HG02759 (cell line): ENCODE measurements around the gene TMEM131.
A peak's percentile ranks its signal among the peaks of the same experiment; 100 is the strongest.

Experiments used
- ATAC-seq: cut with Tn5 transposase; IDR thresholded peaks from one replicate; pipeline ENCODE4 v1.9.1; 2021; ENCODE audit warnings: mild to moderate bottlenecking, moderate library complexity; ENCODE audit not compliant: unreplicated experiment

The TMEM131 gene

GRCh38 chr2:97992836-97993825 is 2.6 kb downstream of the TMEM131 start:
- ATAC-seq, result no peak

DNA sequence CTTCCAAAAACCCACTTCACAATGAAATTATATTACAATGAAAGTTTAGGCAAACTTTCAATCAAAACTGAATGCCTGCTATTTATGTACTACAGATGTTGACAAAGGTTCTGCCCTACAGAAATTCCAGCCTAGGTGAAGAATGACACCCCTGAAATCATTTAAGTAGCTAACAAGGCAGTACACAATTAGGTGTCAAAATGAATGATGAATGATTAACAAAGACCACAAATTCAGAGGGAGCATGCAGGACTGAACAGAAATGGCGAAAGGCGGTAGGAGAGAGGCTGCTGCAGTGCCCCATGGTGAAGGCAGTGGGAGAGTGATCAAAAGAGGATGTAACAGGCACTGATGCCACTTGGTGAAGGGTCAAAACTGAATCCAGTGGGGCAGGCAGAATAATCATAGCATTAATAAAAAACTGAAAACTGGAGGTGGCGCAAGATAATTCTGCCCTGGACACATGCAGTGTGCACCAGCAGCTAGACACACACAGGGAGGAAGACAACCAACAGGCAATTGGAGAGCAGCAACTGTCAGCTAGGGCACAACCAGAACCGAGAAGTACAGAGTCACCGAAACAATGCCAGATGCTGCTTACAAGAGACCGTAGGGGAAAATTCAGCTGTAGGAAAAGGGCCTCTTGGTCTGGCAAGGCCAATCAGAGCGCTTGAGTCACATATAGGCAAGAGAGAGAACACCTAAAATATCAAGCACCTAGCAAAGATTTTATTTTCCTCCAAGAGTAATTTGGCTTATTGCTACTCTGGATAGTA is 4.5 kb downstream of the TMEM131 start:
- no peak for ATAC-seq

GRCh38 chr2:97988722-97989121 is 7.0 kb downstream of the TMEM131 start:
- no peak for ATAC-seq

GRCh38 chr2:97985998-97986397 is 9.8 kb downstream of the TMEM131 start:
- no peak for ATAC-seq

DNA sequence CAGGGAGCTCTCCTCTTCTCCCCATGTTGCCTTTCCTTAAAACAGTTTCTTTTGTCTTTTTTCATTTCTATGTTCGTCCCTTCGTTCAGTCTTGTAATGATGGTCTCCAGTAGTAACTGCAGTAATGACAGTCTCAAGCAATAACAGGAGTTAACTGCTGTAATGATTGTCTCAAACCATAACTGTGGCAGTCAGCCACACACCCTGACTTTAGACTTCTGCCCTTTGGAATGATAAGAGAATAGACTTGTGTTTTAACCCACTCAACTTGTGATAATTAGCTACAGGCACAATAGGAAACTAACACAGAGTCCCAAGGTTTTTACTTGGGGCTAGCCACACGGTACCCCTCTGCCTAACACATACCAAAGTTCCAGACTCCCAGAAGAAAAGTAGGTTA is 12.1 kb downstream of the TMEM131 start:
- ATAC-seq, result no peak

- ATAC-seq, result no peak
Observed at GRCh38 chr2:97983134-97983533, 12.6 kb downstream of the TMEM131 start.

DNA sequence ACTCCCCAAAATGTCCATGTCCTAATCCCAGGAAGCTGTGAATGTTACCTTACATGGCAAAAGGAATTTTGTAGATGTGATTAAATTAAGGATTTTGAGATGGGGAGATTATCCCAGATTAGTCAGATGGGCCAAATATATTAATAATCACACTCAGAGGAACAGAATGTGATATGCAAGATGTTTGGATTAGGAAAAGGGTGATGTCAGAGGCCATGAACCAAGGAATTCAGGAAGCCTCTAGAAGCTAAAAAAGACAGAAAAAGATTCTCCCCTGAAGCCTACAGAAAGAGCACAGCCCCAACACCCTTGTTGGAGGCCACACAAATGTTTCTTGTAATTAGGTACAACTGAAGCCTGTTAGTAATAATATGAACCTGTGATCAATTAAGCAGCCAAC is 13.1 kb downstream of the TMEM131 start:
- no peak for ATAC-seq

GRCh38 chr2:97981961-97982360 is 13.8 kb downstream of the TMEM131 start:
- ATAC-seq, result no peak

GRCh38 chr2:97979904-97980303 is 15.8 kb downstream of the TMEM131 start:
- ATAC-seq, result no peak

GRCh38 chr2:97974471-97974870 is 21.3 kb downstream of the TMEM131 start:
- ATAC-seq, result no peak

GRCh38 chr2:97970293-97971060 is 25.3 kb downstream of the TMEM131 start:
- no peak for ATAC-seq

GRCh38 chr2:97969081-97970067 is 26.4 kb downstream of the TMEM131 start:
- no peak for ATAC-seq

- ATAC-seq, result no peak
Observed at GRCh38 chr2:97967931-97968627, 27.7 kb downstream of the TMEM131 start.

DNA sequence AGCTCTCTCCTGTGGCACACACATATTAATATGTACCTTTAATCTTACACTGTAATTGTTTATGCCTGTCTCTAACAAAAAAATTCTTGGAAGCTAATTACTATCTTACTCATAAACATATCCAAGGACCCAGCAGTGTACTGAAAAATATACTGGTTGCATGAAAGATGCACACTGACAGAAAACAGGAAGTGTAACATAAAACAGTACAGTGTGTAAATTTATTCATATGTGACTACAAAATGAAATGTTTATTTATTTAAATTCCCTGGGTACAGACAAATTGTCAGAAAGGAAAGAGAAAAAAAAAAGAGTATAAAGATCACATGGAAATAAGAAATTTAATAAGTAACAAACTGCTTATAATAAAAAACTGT is 28.5 kb downstream of the TMEM131 start:
- peak; percentile 14 for ATAC-seq

DNA sequence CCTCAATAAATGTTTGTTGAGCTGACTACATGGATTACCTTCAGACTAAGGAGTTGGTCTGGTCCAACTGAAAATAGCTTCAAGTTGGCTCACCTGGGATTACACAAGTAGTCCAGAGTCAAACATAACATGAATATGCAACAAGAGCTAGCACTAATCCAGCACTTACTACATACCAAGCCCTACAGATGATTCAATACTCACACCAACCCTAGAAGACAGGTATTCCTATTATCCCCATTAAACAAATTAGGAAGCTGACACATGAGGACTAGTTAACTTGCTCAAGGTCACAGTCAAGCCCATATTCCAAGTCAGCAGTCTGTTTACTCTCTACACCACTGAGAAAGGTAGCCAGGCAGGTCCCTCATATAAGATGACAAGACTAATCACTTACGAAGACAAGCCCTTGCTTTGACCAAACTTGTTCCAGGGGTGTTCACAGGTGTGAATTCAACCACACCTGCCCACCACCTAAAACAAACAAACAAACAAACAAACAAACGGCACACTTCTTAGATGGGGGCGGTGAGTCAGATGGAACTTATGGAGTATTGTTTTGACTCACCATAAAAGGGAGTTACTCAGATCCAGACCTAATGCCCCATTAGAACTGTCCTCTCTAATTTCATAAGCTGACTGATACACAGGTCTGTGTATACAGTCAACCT is 29.1 kb downstream of the TMEM131 start:
- peak; percentile 77 for ATAC-seq

- ATAC-seq, result no peak
Observed at GRCh38 chr2:97965116-97965515, 30.6 kb downstream of the TMEM131 start.

DNA sequence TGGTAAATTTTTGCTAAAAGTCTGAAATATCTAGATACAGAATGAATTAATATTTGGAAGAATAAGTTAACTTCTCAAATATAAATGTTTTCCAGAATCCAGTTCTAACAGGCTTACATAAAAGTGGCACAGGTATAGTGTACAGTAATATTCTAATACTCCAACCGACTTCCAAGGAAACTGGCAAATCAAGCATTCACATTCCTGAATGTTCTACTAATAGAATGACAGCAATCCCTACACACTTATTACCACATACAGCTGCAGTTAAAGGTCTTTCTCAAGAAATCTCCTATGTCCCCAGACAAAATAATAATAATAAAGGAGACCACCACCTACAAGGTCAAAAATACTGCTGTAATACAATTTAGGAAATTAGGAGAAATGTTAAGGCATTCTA is 31.9 kb downstream of the TMEM131 start:
- ATAC-seq, result no peak

GRCh38 chr2:97963079-97963406 is 32.7 kb downstream of the TMEM131 start:
- no peak for ATAC-seq

DNA sequence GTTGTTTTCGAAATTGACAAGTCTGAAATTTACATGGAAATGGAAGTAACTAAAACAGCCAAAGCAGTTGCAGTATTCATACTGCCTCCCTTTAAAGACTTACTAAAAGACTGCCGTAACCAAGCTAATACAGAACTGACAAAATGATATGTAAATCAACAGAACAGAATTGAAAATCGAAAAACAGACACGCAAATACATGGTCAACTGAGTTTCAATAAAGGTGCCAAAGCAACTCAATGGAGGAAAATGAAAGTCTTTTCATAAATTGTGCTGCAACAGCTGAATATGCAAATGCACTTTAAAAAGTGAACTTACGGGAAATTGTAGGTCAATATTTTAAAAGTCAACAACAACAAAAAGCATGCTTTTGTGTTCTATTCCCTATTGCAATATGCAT is 34.2 kb downstream of the TMEM131 start:
- no peak for ATAC-seq
